GM12874 (cell line): ENCODE results near the gene ARID3C.

Experiments
- TF ChIP-seq, protein P1 (sequence below): IDR thresholded peaks from 2 replicates; pipeline ENCODE4 v1.5.1; 2011; ENCODE audit warnings: low read depth, mild to moderate bottlenecking, control low read depth, low read length, moderate library complexity; ENCODE audit not compliant: insufficient read depth

The ARID3C gene

DNA sequence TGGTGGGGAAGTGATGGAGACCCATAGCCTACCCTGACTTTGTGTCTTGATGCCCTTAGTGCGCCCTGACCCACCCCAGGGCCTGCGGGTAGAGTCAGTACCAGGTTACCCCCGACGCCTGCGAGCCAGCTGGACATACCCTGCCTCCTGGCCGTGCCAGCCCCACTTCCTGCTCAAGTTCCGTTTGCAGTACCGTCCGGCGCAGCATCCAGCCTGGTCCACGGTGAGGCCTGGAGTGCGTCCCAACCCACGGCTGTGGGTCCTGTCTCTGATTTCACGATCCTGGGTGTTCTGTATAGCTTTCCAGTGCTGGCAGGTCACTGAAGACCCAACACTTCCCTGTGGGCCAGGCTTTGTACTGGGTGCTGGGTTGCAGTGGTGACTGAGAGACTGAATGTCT lies 29.6 kb upstream of the ARID3C start:
- TF ChIP-seq, protein P1, sequence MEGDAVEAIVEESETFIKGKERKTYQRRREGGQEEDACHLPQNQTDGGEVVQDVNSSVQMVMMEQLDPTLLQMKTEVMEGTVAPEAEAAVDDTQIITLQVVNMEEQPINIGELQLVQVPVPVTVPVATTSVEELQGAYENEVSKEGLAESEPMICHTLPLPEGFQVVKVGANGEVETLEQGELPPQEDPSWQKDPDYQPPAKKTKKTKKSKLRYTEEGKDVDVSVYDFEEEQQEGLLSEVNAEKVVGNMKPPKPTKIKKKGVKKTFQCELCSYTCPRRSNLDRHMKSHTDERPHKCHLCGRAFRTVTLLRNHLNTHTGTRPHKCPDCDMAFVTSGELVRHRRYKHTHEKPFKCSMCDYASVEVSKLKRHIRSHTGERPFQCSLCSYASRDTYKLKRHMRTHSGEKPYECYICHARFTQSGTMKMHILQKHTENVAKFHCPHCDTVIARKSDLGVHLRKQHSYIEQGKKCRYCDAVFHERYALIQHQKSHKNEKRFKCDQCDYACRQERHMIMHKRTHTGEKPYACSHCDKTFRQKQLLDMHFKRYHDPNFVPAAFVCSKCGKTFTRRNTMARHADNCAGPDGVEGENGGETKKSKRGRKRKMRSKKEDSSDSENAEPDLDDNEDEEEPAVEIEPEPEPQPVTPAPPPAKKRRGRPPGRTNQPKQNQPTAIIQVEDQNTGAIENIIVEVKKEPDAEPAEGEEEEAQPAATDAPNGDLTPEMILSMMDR = no peak

DNA sequence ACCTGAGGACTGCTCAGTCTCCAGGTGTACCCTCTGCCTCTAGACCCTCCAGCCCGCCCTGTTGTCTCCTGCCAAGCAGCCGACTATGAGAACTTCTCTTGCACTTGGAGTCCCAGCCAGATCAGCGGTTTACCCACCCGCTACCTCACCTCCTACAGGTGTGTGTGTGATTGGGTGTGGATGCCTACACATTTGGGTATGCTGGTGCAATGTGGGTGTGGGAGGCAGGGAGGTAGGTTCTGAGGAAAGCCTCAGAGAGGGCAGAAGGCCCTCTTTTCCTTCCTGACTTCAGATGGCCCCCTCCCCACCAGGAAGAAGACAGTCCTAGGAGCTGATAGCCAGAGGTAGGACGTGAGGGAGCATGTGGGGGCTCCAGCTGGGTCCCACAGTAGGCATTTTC lies 28.1 kb upstream of the ARID3C start:
- TF ChIP-seq, protein P1 = no peak

DNA sequence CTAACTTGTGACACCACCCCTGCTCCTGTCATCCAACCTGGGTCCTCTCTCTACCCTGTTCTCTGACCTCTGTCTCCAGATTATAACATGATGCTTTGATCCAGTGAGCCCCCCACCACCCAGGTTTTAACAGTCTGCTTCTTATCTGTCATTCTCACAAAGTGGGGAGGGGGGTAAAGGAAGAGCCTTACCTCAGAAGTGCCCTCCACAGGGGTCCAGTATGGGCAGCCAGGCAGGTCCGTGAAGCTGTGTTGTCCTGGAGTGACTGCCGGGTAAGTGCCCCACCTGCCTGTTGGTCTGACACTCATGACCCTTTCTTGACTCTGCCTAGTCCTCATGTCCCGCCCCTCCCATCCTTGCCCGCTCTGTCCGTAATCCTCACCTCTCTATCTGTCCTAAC lies 26.5 kb upstream of the ARID3C start:
- TF ChIP-seq, protein P1 = no peak

DNA sequence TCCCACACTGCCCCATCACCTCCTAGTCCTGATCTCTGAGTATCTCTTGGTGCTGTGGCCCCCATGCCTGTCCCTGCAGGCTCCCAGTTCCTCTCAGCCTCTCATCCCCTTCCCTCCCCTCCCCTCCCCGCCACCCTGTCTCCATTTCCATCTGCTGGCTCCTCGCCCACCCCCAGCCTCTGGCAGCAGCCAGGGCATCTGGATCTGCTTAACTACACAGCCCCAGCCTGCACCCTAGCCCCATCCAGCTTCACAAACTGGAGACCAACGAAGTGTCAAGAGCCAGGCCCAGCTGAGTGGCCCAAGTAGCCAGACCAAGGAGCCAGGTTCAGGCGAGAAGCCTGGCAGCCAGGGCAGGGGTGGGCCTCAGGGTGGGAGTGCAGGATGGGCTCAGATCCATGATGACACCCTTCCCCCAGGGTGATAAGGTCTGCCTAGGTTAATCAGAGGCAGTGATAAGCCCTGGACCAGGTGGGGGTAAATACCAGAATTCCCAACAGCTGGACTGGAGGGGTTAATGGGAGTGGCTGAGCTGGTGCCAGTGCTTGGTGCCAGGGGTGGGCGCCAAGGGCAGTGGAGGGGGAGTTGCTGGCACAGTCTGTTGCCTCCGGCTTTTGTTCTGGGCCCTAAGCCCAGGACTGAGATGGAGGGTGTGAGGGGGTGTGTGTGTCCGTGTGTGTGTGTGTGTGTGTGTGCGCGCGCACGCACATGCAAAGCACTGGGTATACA lies 25.6 kb upstream of the ARID3C start:
- TF ChIP-seq, protein P1 = no peak

DNA sequence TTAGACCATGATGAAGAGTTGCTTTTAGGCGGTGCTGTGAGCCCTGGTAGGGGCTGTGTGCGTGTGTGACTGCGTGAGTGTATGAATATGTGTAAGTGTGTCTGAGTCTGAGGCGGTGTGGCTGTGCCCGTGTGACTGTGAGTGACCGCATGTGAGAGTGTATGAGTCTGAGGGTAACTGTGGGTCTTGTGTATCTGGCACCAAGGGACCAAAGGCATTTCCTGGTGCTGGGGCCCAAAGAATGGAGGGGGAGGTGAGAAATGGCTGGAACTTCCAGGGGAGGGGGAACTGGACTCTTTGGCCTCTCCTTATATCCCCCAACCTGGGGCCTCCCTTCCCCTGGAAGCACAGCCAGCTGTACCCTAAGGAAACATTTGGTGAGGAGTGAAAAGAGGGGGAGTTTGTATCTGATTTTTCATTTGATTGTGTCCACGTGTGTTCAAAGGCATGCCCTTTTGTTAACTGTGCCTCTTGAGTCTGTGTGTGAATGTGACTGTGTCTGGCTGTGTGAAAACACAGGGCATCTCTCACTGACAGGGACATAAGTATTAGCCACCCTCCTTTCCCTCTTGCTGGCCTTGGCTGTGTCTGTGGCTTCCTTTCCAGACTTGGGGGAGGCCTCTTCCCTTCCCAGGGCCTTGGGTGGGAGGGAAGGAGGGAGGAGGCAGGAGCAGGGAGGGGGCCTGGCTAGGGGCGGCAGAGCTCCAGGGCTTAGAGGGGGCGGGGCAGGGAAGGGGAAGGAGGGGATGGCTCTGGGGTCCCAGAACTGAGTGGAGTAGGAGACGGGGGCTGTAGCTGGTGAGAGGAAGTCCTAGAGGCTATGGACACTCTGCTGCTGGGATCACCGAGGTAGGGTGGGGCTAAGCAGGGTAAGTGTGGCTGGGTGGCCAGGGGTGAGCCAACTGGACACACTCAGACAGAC lies 24.5 kb upstream of the ARID3C start:
- TF ChIP-seq, protein P1 = no peak

DNA sequence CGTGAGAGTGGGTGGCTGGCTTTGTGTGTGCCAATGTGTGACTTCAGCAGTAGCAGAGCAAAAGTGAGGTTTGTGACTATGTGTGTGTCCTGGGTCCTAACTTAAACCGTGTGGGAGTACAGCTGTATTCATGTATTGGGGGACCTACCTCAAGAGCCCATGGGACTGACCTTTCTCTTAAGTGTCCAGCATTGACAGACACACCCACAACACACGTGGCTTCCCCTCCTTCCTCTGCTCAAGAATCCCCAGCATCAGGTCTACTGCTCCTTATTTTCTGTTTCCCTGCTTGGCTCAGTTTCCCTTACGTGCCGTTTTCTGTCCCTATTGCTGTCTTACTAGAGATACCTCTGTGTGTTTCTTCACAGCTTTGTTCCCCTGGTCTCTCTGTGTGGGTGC lies 23.7 kb upstream of the ARID3C start:
- TF ChIP-seq, protein P1 = no peak

DNA sequence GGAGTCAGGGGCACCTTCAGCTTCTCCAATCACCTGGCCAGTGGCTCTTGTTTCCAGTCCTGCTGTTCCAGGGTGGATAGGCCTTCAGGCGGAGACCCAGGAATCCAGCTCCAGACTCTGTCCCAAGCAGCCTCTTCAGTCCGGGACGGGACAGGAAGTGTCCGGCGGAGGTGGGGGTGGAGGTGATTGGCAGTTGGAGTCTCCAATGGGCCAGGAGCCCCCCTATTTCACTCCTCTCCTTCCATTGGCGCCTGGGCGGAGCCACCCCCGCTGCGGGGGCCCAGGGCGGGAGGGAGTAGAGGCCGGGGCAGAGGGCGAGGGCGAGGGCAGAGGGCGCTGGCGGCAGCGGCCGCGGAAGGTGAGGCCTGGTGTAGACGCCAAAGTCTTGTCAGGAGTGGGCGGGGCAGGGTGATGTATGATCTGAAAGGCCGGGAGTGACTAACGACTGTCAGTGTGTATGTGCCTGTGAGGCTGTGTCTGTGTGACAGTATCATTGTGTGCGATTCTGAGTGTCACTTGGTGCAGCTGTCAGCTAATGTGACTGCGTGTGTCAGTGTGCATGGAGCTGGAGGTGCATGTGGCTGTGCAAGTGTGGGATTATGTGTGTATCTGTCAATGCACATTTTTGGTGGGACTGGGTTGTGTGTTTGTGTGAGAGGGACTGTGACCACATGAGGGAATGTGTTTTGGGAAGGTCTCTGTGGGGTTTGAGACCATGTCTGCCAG lies 23.2 kb upstream of the ARID3C start, which contains the start of gene IL11RA:
TSS of gene IL11RA (plus strand) at position 310 of the 726 bp plus-strand sequence. CDS start 3,033 bp downstream, outside the sequence.
- TF ChIP-seq, protein P1 = no peak
